PC-9 (cell line): ENCODE measurements around the gene PGS1. TPM values are rescaled to one million over a fixed set of nuclear protein-coding genes. Genes with fewer than 3 reads are reported as not detected.

Experiments
- BruUV-seq: library from RNA; stranded (reverse); fragments of 400-500 nt; replicated peaks from 2 replicates; lab custom pipeline; 2021; lab: Mats Ljungman, UMichigan
- CTCF ChIA-PET: fragments of 300-600 bp; sonication (Branson Sonifier 250); formaldehyde crosslinking; loops from one replicate; lab custom pipeline; 2022; ENCODE audit warnings: antibody characterized with exemption; lab: Charles Lee
- POLR2A ChIA-PET: fragments of 300-600 bp; sonication (Branson Sonifier 250); formaldehyde crosslinking; loops from one replicate; lab custom pipeline; 2022; ENCODE audit warnings: antibody characterized with exemption; ENCODE audit not compliant: unreplicated experiment; lab: Charles Lee
- DNase-seq, 2 experiments: peaks; one replicate each; pipeline versions ENCODE4 v3.0.0 to v3.0.0-alpha.2; 2015 to 2022; ENCODE audit warnings: mixed read lengths in 1 of 2
- H2AFZ ChIP-seq: fragments of 200-600 bp; sonication (generic); 2 replicates; pipeline ENCODE4 v1.8.1; 2017; ENCODE audit warnings: antibody characterized with exemption
- H3F3A ChIP-seq: fragments of 200-600 bp; sonication (generic); 2 replicates; pipeline ENCODE4 v1.8.1; 2017; ENCODE audit warnings: antibody characterized with exemption, mild to moderate bottlenecking, low read depth; ENCODE audit not compliant: insufficient read depth
- H3K27ac ChIP-seq: fragments of 200-600 bp; sonication (generic); 2 replicates; pipeline ENCODE4 v1.6.1; 2016; ENCODE audit warnings: mixed run types
- H3K27me3 ChIP-seq: fragments of 200-600 bp; sonication (generic); 2 replicates; pipeline ENCODE4 v1.6.1; 2016; ENCODE audit warnings: low read depth, mixed run types; ENCODE audit not compliant: insufficient read depth
- H3K36me3 ChIP-seq: fragments of 200-600 bp; sonication (generic); 2 replicates; pipeline ENCODE4 v1.6.1; 2016; ENCODE audit warnings: low read depth, mixed run types
- H3K4me1 ChIP-seq: fragments of 200-600 bp; sonication (generic); replicated peaks from 2 replicates; pipeline ENCODE4 v1.6.1; 2016; ENCODE audit warnings: mixed run types; ENCODE audit not compliant: insufficient read depth
- H3K4me2 ChIP-seq: fragments of 200-600 bp; sonication (generic); 2 replicates; pipeline ENCODE4 v1.6.1; 2017; ENCODE audit warnings: mixed run types
- H3K4me3 ChIP-seq: fragments of 200-600 bp; sonication (generic); 2 replicates; pipeline ENCODE4 v1.6.1; 2016; ENCODE audit warnings: mixed run types
- H3K79me2 ChIP-seq: fragments of 200-600 bp; sonication (generic); 2 replicates; pipeline ENCODE4 v1.6.1; 2017; ENCODE audit warnings: low read depth, mixed run types
- H3K9me2 ChIP-seq: fragments of 200-600 bp; sonication (generic); 2 replicates; pipeline ENCODE4 v1.8.1; 2017; ENCODE audit warnings: mild to moderate bottlenecking; ENCODE audit not compliant: insufficient read depth
- H3K9me3 ChIP-seq: fragments of 200-600 bp; sonication (generic); 2 replicates; pipeline ENCODE4 v1.8.1; 2016; ENCODE audit warnings: low read depth; ENCODE audit not compliant: insufficient read depth
- H4K20me1 ChIP-seq: fragments of 200-600 bp; sonication (generic); 2 replicates; pipeline ENCODE4 v1.8.1; 2017; ENCODE audit not compliant: insufficient read depth
- EZH2 ChIP-seq: fragments of 200-600 bp; sonication (generic); IDR thresholded peaks from 2 replicates; pipeline ENCODE4 v1.8.0; 2017; ENCODE audit warnings: antibody characterized with exemption, low read depth
- intact Hi-C: fragments of 100-400 bp; cut with micrococcal nuclease; formaldehyde crosslinking; loops from one replicate; pipeline ENCODE4 v1.10.0; 2022; ENCODE audit not compliant: unreplicated experiment
- total RNA-seq: library from RNA; stranded (reverse); gene quantifications from 2 replicates; pipeline ENCODE4 v1.2.3, GENCODE V29; 2021
- TF ChIP-seq, protein P1 (sequence below): fragments of 200-600 bp; sonication (generic); conservative IDR thresholded peaks from 2 replicates; pipeline ENCODE4 v1.6.1; 2017; ENCODE audit warnings: mixed run types, antibody characterized with exemption, mild to moderate bottlenecking, moderate library complexity

Gene PGS1
- total RNA-seq, 1 experiment from 2014 or later: 40.2 TPM

DNA sequence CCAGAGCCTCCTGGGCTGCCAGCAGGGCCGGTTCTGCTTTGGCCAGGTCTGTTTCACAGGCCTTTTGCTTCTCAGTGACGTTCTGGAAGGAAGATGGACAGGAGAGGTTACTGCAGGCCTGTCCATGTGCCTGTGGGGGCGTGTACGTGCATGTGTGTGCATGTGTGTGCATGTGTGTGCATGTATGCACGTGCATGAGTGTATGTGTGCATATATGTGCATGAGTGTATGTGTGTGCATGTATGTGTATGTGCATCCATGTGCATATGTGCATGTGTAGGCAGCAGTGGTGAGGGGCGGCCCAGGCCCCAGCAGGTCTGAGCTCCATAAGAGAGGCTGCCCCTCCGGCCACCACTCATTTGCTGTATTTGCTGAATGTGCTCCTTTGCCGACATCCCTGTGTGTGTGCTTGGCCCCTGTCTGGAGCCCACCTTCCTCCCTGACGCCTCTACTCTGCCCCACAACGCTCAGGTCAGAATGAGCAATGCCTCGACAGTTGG is 81.8 kb downstream of the PGS1 start:
- CTCF ChIA-PET: no interaction called here
- intact Hi-C loops: no loop called here

DNA sequence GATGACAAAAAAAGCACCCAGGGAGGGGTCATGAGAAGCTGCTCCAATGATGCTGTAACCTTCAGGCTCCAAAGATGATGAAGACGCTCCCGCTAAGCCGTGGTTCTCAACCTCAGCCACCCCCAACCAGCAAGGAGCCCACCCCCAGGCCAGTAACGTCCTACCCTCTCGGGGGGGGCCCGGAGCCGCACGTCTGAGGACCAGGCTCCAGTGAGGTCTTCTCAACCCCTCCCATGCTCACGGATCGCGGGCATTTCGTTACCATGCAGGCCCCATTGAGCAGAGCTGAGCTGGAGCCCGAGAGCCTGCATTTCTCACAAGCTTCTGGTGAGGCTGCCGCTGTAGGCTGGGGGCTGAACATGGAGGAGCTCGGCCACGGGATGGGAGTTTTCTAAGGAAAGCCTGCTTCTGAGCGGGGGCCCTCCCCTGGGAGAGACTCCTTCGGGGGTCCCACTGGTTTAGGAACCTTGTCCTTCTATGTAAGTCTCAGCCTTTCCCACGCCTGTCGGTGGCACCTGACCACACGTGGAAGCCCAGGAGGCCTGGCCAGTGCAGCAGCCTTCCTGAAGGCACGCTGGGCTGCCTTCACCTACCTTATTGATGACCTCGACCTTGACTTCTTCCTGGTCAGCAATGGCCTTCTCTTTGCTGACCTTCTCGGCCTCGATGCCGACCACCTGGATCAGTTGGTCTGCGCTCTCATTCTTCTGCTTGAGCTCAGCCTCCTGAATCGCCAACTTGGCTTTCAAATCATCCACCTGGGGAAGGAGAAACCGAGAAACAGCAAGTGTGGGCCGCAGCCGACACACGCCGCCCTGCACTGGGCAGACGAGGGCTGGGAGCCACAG is 82.7 kb downstream of the PGS1 start:
- TF ChIP-seq, protein P1, sequence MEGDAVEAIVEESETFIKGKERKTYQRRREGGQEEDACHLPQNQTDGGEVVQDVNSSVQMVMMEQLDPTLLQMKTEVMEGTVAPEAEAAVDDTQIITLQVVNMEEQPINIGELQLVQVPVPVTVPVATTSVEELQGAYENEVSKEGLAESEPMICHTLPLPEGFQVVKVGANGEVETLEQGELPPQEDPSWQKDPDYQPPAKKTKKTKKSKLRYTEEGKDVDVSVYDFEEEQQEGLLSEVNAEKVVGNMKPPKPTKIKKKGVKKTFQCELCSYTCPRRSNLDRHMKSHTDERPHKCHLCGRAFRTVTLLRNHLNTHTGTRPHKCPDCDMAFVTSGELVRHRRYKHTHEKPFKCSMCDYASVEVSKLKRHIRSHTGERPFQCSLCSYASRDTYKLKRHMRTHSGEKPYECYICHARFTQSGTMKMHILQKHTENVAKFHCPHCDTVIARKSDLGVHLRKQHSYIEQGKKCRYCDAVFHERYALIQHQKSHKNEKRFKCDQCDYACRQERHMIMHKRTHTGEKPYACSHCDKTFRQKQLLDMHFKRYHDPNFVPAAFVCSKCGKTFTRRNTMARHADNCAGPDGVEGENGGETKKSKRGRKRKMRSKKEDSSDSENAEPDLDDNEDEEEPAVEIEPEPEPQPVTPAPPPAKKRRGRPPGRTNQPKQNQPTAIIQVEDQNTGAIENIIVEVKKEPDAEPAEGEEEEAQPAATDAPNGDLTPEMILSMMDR: no peak
- no peak for TF ChIP-seq EZH2
- Histone ChIP-seq H3K79me2 (no peaks in the 10 kb centered on the region), H3K4me1 (no peaks in the 10 kb centered on the region), H2AFZ (no peak overlapping the region), H4K20me1 (no peaks in the 10 kb centered on the region), H3K9me3 (no peaks in the 10 kb centered on the region), H3K4me3 (no peak overlapping the region), H3K4me2 (no peak overlapping the region), H3K9me2 (no peaks in the 10 kb centered on the region), H3F3A (no peaks in the 10 kb centered on the region), H3K36me3 (no peaks in the 10 kb centered on the region), H3K27ac (no peak overlapping the region), H3K27me3 (0 out of 2 replicates have a peak, but pooled peaks cover 3% of the 10 kb centered on the region)
- DNase-seq: no peak
- no TSS peak for BruUV-seq
- ChIA-PET POLR2A (no interaction called here), CTCF (no interaction called here)
- intact Hi-C loops: no loop called here

More for the DNA sequence above, 81.8 kb downstream of the PGS1 start:
- H3K4me1 ChIP-seq: no peaks in the 10 kb centered on the region
- no peak overlapping the region for H3K4me3 ChIP-seq
- no peaks in the 10 kb centered on the region for H3K9me3 ChIP-seq
- H4K20me1 ChIP-seq: no peaks in the 10 kb centered on the region
- POLR2A ChIA-PET: no interaction called here
- TF ChIP-seq EZH2: no peak
- TF ChIP-seq, protein P1: no peak
- H3K79me2 ChIP-seq: no peaks in the 10 kb centered on the region
- no peak overlapping the region for H3K4me2 ChIP-seq
- no peak overlapping the region for H3K27ac ChIP-seq
- no peaks in the 10 kb centered on the region for H3K9me2 ChIP-seq
- H3K27me3 ChIP-seq: 0 out of 2 replicates have a peak, but pooled peaks cover 3% of the 10 kb centered on the region
- no peaks in the 10 kb centered on the region for H3K36me3 ChIP-seq
- no TSS peak for BruUV-seq
- H3F3A ChIP-seq: no peaks in the 10 kb centered on the region
- H2AFZ ChIP-seq: no peak overlapping the region
- DNase-seq: no peak

DNA sequence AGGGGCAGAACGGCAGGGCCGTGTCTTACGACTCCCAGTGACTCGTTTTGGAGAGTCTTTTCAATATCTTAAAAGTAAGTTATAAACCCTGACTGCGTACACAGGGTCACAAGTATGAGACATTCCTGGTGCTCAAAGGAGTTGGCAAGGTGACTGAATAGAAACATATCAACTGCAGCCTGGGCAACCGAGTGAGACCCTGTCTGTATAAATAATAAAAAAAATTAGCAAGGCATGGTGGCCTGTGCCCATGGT is 83.3 kb downstream of the PGS1 start:
- intact Hi-C loops: no loop called here
- Histone ChIP-seq H2AFZ (no peak overlapping the region), H3K4me3 (no peak overlapping the region), H3K27me3 (0 out of 2 replicates have a peak, but pooled peaks cover 3% of the 10 kb centered on the region), H3K36me3 (no peaks in the 10 kb centered on the region), H3K79me2 (no peaks in the 10 kb centered on the region), H4K20me1 (no peaks in the 10 kb centered on the region), H3K9me3 (no peaks in the 10 kb centered on the region), H3K4me2 (no peak overlapping the region), H3K9me2 (no peaks in the 10 kb centered on the region), H3F3A (no peaks in the 10 kb centered on the region), H3K27ac (no peak overlapping the region), H3K4me1 (no peaks in the 10 kb centered on the region)
- no TSS peak for BruUV-seq
- no peak for DNase-seq
- TF ChIP-seq, protein P1: no peak
- no peak for TF ChIP-seq EZH2
- ChIA-PET CTCF (no interaction called here), POLR2A (no interaction called here)
